Gastroesophageal sphincter (tissue), 4 donors: ENCODE results near the gene LYPD1. TPM values are rescaled to one million over a fixed set of nuclear protein-coding genes. Genes with fewer than 3 reads are reported as not detected.

Experiments used
- ATAC-seq: fragments of 150-250 bp; one replicate; pipeline ENCODE4 v1.9.1; 2016; ENCODE audit warnings: mild to moderate bottlenecking, moderate library complexity
- H3K27ac ChIP-seq, 4 donors: fragments of 200-600 bp; sonication (generic) in 3 of 4; 1 replicate in 3 of 4; 2 replicates in 1 of 4; pipeline ENCODE4 v1.5.1; 2016 to 2019
- H3K27me3 ChIP-seq: fragments of 200-600 bp; sonication (generic); one replicate; pipeline ENCODE4 v1.5.1; 2019
- H3K36me3 ChIP-seq, 2 donors: fragments of 200-600 bp; sonication (generic); one replicate each; pipeline ENCODE4 v1.5.1; 2019; ENCODE audit warnings: control low read depth in 1 of 2
- H3K4me1 ChIP-seq, 3 donors: fragments of 200-600 bp; sonication (generic); 1 replicate in 2 of 3; 2 replicates in 1 of 3; pipeline ENCODE4 v1.5.1; 2016 to 2019; ENCODE audit warnings: control low read depth in 2 of 3
- H3K4me3 ChIP-seq, 2 donors: fragments of 200-600 bp; sonication (generic); one replicate each; pipeline ENCODE4 v1.5.1; 2019; ENCODE audit warnings: mild to moderate bottlenecking in 1 of 2, moderate library complexity in 1 of 2
- H3K9me3 ChIP-seq, 3 donors: fragments of 200-600 bp; sonication (generic); one replicate each; pipeline ENCODE4 v1.5.1; 2017 to 2019; ENCODE audit warnings: control low read depth in 2 of 3
- EP300 ChIP-seq: sonication (generic); formaldehyde crosslinking; IDR thresholded peaks from one replicate; pipeline ENCODE4 v1.6.1; 2017; ENCODE audit warnings: antibody characterized with exemption, mild to moderate bottlenecking
- POLR2A ChIP-seq, 2 donors: fragments of 450-650 bp; IDR thresholded peaks; one replicate each; pipeline ENCODE4 v1.6.1; 2017; ENCODE audit warnings: antibody characterized with exemption in 2 of 2, mild to moderate bottlenecking in 2 of 2, moderate library complexity in 1 of 2
- POLR2AphosphoS5 ChIP-seq: sonication (generic); formaldehyde crosslinking; IDR thresholded peaks from one replicate; pipeline ENCODE4 v1.6.1; 2017; ENCODE audit warnings: antibody characterized with exemption
- WGBS, 2 donors: methylation state at CpG; one replicate each; pipeline ENCODE4 v1.1.5; 2018; ENCODE audit warnings: low coverage in 1 of 2; 5-methylcytosine and 5-hydroxymethylcytosine counted together
- total RNA-seq, 4 donors: library from RNA; depleted of rRNA; stranded (reverse); fragments of >200 nt; gene quantifications; one replicate each; pipeline ENCODE4 v1.1.0, GENCODE V29; 2016
- TF ChIP-seq, protein P1 (sequence below), 4 experiments: fragments of 200-600 bp in 2 of 4; fragments of 450-650 bp in 2 of 4; sonication (generic) in 1 of 4; IDR thresholded peaks; one replicate each; pipeline ENCODE4 v1.5.1; 2017 to 2019; ENCODE audit warnings: antibody characterized with exemption in 4 of 4, mild to moderate bottlenecking in 2 of 4, moderate library complexity in 2 of 4

The LYPD1 gene
- total RNA-seq, 4 donors from 2014 or later, result 0.62 to 4.2 (median 1.1) TPM; not detected in 1

DNA sequence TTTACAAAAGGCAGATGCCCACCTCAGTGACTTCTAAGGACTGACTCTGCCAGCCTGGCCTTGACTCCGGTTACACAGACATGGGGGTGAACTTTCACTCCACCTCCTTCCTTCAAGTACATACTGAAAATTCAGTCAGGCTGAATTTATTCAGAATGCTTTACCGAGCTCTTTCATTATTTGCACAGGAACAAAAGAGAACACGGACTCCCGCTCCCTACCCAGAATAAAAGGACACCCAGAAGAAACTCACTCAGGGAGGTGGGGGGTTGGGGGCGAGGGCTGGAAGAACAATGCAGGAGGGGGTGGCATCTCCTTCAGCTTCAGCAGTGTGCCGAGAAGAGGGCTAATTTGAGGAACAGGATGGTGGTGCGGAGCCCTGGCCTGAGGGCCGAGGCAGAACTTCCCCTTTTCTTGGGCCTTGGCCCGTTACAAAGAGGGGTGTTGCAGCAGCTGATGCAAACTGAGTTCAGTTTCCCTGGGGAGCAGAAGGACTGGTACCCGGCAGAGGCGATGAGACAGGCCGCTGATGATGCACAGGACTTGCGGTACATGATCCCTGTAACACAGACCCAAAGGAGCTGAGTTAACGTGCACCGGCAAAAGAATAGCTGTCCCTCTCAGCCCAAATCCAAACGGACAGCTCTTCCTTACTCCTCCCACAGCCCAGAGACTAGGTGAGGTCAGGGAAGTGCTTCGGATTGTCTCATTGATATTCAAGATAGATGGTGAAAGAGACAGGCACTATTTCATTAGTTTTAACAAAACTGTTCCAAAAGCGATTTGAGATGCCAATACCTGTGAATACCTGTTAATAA lies 24.1 kb downstream of the LYPD1 start:
- peaks cover 28% of the 10 kb centered on the region for H3K27me3 ChIP-seq
- TF ChIP-seq POLR2A (IDR thresholded peaks at IDR 0.05) (no peak), POLR2AphosphoS5 (no peak), EP300 (no peak)
- TF ChIP-seq, protein P1, sequence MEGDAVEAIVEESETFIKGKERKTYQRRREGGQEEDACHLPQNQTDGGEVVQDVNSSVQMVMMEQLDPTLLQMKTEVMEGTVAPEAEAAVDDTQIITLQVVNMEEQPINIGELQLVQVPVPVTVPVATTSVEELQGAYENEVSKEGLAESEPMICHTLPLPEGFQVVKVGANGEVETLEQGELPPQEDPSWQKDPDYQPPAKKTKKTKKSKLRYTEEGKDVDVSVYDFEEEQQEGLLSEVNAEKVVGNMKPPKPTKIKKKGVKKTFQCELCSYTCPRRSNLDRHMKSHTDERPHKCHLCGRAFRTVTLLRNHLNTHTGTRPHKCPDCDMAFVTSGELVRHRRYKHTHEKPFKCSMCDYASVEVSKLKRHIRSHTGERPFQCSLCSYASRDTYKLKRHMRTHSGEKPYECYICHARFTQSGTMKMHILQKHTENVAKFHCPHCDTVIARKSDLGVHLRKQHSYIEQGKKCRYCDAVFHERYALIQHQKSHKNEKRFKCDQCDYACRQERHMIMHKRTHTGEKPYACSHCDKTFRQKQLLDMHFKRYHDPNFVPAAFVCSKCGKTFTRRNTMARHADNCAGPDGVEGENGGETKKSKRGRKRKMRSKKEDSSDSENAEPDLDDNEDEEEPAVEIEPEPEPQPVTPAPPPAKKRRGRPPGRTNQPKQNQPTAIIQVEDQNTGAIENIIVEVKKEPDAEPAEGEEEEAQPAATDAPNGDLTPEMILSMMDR (IDR thresholded peaks at IDR 0.05), result no peak
- no peaks in the 10 kb centered on the region for H3K4me1 ChIP-seq
- 73 to 83% methylated on average over 5 to 12 of the region's 18 CpGs for WGBS, 2 donors
- H3K27ac ChIP-seq, result no peak overlapping the region
- no peak for ATAC-seq
- no peaks in the 10 kb centered on the region for H3K36me3 ChIP-seq
- H3K9me3 ChIP-seq, result no peaks in the 10 kb centered on the region
- no peak overlapping the region for H3K4me3 ChIP-seq

DNA sequence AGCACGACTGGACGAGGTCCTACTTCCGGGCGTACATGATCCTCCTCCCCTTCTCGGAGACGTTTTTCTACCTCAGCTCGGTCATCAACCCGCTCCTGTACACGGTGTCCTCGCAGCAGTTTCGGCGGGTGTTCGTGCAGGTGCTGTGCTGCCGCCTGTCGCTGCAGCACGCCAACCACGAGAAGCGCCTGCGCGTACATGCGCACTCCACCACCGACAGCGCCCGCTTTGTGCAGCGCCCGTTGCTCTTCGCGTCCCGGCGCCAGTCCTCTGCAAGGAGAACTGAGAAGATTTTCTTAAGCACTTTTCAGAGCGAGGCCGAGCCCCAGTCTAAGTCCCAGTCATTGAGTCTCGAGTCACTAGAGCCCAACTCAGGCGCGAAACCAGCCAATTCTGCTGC lies 24.8 kb downstream of the LYPD1 start:
- peaks cover 28% of the 10 kb centered on the region for H3K27me3 ChIP-seq
- no peak for ATAC-seq
- no peaks in the 10 kb centered on the region for H3K4me1 ChIP-seq
- no peak overlapping the region for H3K4me3 ChIP-seq
- TF ChIP-seq POLR2A (IDR thresholded peaks at IDR 0.05), result no peak
- TF ChIP-seq, protein P1 (IDR thresholded peaks at IDR 0.05), result peak in 1 of 4 experiments; percentile 8
- TF ChIP-seq POLR2AphosphoS5, result no peak
- H3K9me3 ChIP-seq, result no peaks in the 10 kb centered on the region
- no peak overlapping the region for H3K27ac ChIP-seq
- no peaks in the 10 kb centered on the region for H3K36me3 ChIP-seq
- 85% methylated on average over 8 of the region's 35 CpGs; no CpG with 5 or more reads in 1 of the 2 donors for WGBS, 2 donors

DNA sequence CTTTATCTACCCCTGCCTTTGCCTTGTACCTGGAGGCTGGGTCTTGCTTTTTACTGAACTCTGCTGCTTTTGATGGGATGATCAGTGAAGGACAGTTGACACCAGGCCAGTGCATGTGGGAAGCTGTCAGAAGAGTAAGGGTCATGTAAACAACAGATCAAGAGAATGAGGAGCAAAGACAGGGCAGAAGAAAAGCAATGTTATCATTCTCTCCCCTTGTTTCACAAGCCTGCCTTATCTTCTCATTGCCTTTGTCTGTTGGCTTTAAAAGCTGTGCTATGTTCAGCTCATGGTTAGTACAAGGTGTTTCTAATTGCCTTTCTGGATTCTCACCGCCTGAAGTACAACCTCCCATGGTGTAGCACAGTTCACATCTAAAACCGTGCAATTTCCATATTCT lies 27.6 kb downstream of the LYPD1 start:
- no peak for ATAC-seq
- Histone ChIP-seq H3K4me3 (no peak overlapping the region), H3K36me3 (no peaks in the 10 kb centered on the region), H3K27me3 (peaks cover 21% of the 10 kb centered on the region), H3K9me3 (no peaks in the 10 kb centered on the region), H3K27ac (no peak overlapping the region), H3K4me1 (no peaks in the 10 kb centered on the region)
- WGBS, 2 donors, result 81 to 100% methylated on average over 2 of the region's 2 CpGs
- TF ChIP-seq POLR2AphosphoS5, result no peak
- TF ChIP-seq, protein P1 (IDR thresholded peaks at IDR 0.05), result no peak
- TF ChIP-seq POLR2A (IDR thresholded peaks at IDR 0.05), result no peak
- no peak for TF ChIP-seq EP300

DNA sequence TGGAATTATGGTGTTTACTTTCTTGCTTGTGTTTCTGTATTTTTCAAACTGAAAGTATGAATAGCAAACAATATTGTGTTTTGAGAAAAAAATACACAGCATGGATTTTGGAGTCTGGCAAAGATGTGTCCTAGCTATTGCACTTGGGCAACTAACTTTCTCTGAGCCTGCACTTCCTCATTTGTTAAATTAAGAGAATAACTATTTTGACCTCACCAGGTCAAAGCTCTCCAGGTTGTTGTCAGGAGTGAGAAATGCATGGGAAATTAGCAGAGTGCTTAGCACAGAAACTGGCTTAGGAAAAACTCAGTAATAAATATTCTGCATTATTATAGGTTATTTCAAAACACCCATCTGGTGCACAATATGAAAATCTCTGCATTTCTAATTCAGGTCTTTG lies 28.2 kb downstream of the LYPD1 start:
- H3K27me3 ChIP-seq, result peaks cover 17% of the 10 kb centered on the region
- H3K4me1 ChIP-seq, result peaks cover 0 to 4% (median 0%) of the 10 kb centered on the region in 3 donors
- no peak overlapping the region for H3K27ac ChIP-seq
- H3K9me3 ChIP-seq, result no peaks in the 10 kb centered on the region
- ATAC-seq, result no peak
- H3K36me3 ChIP-seq, result no peaks in the 10 kb centered on the region
- TF ChIP-seq EP300 (no peak), POLR2AphosphoS5 (no peak), POLR2A (IDR thresholded peaks at IDR 0.05) (no peak)
- TF ChIP-seq, protein P1 (IDR thresholded peaks at IDR 0.05), result no peak
- H3K4me3 ChIP-seq, result no peak overlapping the region

DNA sequence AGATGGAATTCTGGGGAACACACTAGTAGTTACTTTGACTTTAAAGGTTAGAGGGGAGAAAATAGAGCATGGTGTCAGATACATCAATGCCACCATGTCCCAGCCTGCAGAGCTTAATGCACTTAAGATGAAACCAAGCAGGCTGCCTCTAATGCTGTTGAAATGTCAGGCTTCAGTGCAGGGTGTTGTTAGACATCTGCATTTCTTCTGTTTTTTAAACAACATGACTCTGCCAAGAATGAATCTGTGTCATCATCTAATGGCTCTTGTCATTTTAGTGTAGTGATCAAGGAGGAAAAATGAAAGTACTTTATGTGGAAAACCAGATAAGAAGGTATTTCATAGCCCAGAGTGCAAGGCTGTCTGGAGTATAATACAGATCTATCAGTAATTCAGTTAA lies 29.9 kb downstream of the LYPD1 start:
- H3K4me3 ChIP-seq, result no peak overlapping the region
- ATAC-seq, result no peak

More for the DNA sequence above, 29.9 kb downstream of the LYPD1 start:
- Histone ChIP-seq H3K27ac (no peak overlapping the region), H3K36me3 (no peaks in the 10 kb centered on the region), H3K27me3 (peaks cover 4% of the 10 kb centered on the region), H3K9me3 (no peaks in the 10 kb centered on the region), H3K4me1 (peaks cover 0 to 13% (median 0%) of the 10 kb centered on the region in 3 donors)
- TF ChIP-seq POLR2A (IDR thresholded peaks at IDR 0.05) (no peak), EP300 (no peak), POLR2AphosphoS5 (no peak)
